Transverse colon (tissue), 4 donors: ENCODE results near the gene NOC4L. TPM values are rescaled to one million over a fixed set of nuclear protein-coding genes. Genes with fewer than 3 reads are reported as not detected.

Experiments used
- DNase-seq: peaks from one replicate; pipeline ENCODE4 v3.0.0-alpha.2; 2019
- H3K27ac ChIP-seq, 4 donors: fragments of 200-600 bp; sonication (generic); 2 replicates each; pipeline ENCODE4 v1.5.1; 2016 to 2018; ENCODE audit warnings: inconsistent platforms in 4 of 4
- H3K27me3 ChIP-seq: fragments of 200-600 bp; sonication (generic); 2 replicates; pipeline ENCODE4 v1.5.1; 2017; ENCODE audit warnings: inconsistent platforms
- H3K36me3 ChIP-seq, 4 donors: fragments of 200-600 bp; sonication (generic); 2 replicates each; pipeline ENCODE4 v1.5.1; 2017 to 2019; ENCODE audit warnings: inconsistent platforms in 4 of 4
- H3K4me1 ChIP-seq, 4 donors: fragments of 200-600 bp; sonication (generic); 2 replicates each; pipeline ENCODE4 v1.5.1; 2017 to 2020; ENCODE audit warnings: inconsistent platforms in 4 of 4
- H3K4me3 ChIP-seq, 4 donors: fragments of 200-600 bp; sonication (generic); 1 replicate in 1 of 4; 2 replicates in 3 of 4; pipeline versions ENCODE4 v1.5.1 to v1.6.1; 2017 to 2019; ENCODE audit warnings: inconsistent platforms in 4 of 4
- H3K9me3 ChIP-seq, 2 donors: fragments of 200-600 bp; sonication (generic); 2 replicates each; pipeline ENCODE4 v1.5.1; 2017 to 2019; ENCODE audit warnings: inconsistent platforms in 2 of 2
- EP300 ChIP-seq: sonication (generic); formaldehyde crosslinking; IDR thresholded peaks from one replicate; pipeline ENCODE4 v1.6.1; 2017; ENCODE audit warnings: antibody characterized with exemption, low read depth
- POLR2A ChIP-seq: fragments of 450-650 bp; IDR thresholded peaks from one replicate; pipeline ENCODE4 v1.6.1; 2016; ENCODE audit warnings: antibody characterized with exemption, mild to moderate bottlenecking, moderate library complexity
- POLR2AphosphoS5 ChIP-seq, 3 donors: sonication (generic); formaldehyde crosslinking; IDR thresholded peaks; one replicate each; pipeline ENCODE4 v1.6.1; 2016; ENCODE audit warnings: antibody characterized with exemption in 3 of 3
- WGBS, 2 donors: methylation state at CpG; one replicate each; pipeline ENCODE4 v1.1.5; 2018; ENCODE audit warnings: low coverage in 1 of 2; 5-methylcytosine and 5-hydroxymethylcytosine counted together
- in situ Hi-C, 4 donors: fragments of 200-750 bp; cut with MboI; loops; one replicate each; pipeline versions ENCODE4 v1.15.0 to v1.15.1; 2017; ENCODE audit warnings: low sequenced_read_pairs in 3 of 4, low pct_ligation_motif_present in 1 of 4, low pct_unique_long_range_greater_than_20kb in 1 of 4
- intact Hi-C: fragments of 100-400 bp; cut with DNase I; formaldehyde crosslinking; loops from one replicate; pipeline ENCODE4 v1.15.1; 2023; ENCODE audit warnings: low total_unique reads
- total RNA-seq, 4 donors: library from RNA; depleted of rRNA; stranded (reverse); fragments of >200 nt; gene quantifications; one replicate each; pipeline ENCODE4 v1.1.0, GENCODE V29; 2016
- TF ChIP-seq, protein P1 (sequence below), 5 experiments: fragments of 200-600 bp in 3 of 5; fragments of 450-650 bp in 2 of 5; sonication (generic) in 3 of 5; IDR thresholded peaks; 1 replicate in 2 of 5; 2 replicates in 3 of 5; pipeline ENCODE4 v1.5.1; 2016 to 2017; ENCODE audit warnings: antibody characterized with exemption in 5 of 5, inconsistent platforms in 3 of 5, mild to moderate bottlenecking in 2 of 5, moderate library complexity in 1 of 5

NOC4L gene
- total RNA-seq, 4 donors from 2014 or later = 5.2 to 12.6 (median 9.9) TPM

DNA sequence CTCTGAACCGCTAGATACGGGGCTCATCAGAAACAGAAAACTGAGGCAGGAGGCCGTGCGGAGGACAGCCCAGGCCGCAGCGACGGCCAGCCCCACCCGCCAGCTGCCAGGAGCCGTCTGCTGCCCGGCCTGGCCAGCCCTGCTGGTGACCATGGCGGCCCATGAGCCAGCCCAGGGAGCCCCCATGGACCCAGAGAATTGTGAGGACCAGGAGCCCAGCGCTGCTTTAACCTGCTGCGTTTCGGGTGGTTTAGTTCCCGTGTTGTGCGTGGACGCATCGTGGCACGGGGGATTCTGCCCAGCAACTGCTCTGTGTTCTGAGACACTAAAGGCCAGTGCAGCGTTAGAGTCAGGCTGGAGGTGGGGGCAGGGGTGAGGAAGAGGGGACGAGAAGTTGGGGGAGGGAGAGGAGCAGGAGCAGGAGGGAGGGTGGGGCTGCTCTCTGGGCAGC, 44.2 kb downstream of the NOC4L start:
- intact Hi-C loops (no loop called here), in situ Hi-C loops (no loop called here)
- H3K27me3 ChIP-seq = peaks cover 31% of the 10 kb centered on the region
- no peak overlapping the region for H3K27ac ChIP-seq
- H3K9me3 ChIP-seq = no peaks in the 10 kb centered on the region
- TF ChIP-seq, protein P1, sequence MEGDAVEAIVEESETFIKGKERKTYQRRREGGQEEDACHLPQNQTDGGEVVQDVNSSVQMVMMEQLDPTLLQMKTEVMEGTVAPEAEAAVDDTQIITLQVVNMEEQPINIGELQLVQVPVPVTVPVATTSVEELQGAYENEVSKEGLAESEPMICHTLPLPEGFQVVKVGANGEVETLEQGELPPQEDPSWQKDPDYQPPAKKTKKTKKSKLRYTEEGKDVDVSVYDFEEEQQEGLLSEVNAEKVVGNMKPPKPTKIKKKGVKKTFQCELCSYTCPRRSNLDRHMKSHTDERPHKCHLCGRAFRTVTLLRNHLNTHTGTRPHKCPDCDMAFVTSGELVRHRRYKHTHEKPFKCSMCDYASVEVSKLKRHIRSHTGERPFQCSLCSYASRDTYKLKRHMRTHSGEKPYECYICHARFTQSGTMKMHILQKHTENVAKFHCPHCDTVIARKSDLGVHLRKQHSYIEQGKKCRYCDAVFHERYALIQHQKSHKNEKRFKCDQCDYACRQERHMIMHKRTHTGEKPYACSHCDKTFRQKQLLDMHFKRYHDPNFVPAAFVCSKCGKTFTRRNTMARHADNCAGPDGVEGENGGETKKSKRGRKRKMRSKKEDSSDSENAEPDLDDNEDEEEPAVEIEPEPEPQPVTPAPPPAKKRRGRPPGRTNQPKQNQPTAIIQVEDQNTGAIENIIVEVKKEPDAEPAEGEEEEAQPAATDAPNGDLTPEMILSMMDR (IDR thresholded peaks at IDR 0.05) = no peak
- TF ChIP-seq POLR2A = no peak
- no peak for TF ChIP-seq EP300
- TF ChIP-seq POLR2AphosphoS5 (IDR thresholded peaks at IDR 0.05) = no peak
- H3K4me3 ChIP-seq = no peak overlapping the region
- no peaks in the 10 kb centered on the region for H3K36me3 ChIP-seq
- peaks cover 0 to 17% (median 13%) of the 10 kb centered on the region in 4 donors for H3K4me1 ChIP-seq
- DNase-seq = no peak
- 78% methylated on average over 21 of the region's 21 CpGs; no CpG with 5 or more reads in 1 of the 2 donors for WGBS, 2 donors

DNA sequence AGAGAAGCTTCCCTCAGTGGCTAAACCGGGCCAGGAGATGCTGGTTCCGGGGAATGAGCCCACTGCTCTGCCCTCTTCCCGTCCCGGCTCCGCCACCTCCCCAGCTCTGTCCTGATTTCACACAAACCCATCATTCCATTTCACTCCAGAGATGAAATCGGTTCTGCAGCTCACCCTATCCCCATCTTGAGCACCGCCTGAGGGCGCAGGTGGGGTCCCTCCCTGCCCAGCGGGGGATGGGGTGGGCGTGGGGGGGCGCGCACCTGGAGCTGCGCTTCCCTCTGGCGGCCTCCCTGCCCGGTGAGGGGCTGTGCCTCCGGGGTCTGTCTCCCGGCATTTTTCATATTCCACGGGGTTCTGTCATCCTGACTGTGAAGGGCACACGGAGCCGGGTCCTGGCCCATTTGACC, 44.7 kb downstream of the NOC4L start:
- in situ Hi-C loops = no loop called here
- no peaks in the 10 kb centered on the region for H3K36me3 ChIP-seq
- no peak for DNase-seq
- H3K4me3 ChIP-seq = peak overlapping the region; percentile 22 to 60 (median 46)
- no peaks in the 10 kb centered on the region for H3K9me3 ChIP-seq
- intact Hi-C loops = no loop called here
- TF ChIP-seq POLR2A (no peak), EP300 (no peak)
- TF ChIP-seq, protein P1 (IDR thresholded peaks at IDR 0.05) = no peak
- peaks cover 0 to 17% (median 13%) of the 10 kb centered on the region in 4 donors for H3K4me1 ChIP-seq
- 17% methylated on average over 17 of the region's 20 CpGs; no CpG with 5 or more reads in 1 of the 2 donors for WGBS, 2 donors
- peaks cover 31% of the 10 kb centered on the region for H3K27me3 ChIP-seq
- H3K27ac ChIP-seq = peak overlapping the region; percentile 63 to 83 (median 70)

DNA sequence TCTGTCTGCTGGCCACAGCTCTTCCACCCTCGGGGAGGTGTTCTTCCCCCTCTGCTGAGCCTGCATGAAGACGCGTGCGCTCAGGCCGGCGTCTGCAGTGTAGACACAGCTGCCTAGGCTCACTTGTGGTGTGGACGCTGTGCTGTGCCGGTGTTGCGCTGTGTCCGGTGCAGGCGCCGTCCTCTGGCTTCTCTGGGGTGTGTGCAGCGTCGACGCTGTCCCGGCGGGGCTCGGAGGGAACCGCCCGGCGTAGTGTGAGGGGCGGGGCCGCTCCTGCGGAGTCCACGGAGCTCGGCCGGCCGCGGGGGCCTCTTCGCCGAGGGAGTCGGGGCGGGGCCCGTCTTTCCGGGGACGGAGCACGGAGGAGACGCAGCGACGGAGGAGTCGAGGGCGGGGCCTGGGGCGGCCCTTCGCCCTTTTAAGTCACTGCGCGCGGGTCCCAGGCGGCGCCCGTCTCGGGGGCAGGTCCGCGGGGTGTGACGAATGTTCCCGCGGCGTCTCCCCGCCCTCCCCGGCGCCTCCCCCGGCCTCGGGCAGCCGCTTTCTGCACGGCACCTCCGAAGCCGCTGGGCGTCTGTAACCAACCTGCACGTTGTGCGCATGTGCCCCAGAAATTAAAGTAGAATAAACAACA, 45.2 kb downstream of the NOC4L start:
- Histone ChIP-seq H3K27ac (peak overlapping the region; percentile 63 to 83 (median 70)), H3K9me3 (peaks cover 0 to 3% of the 10 kb centered on the region in 2 donors), H3K27me3 (peaks cover 31% of the 10 kb centered on the region), H3K4me3 (peak overlapping the region; percentile 22 to 60 (median 46)), H3K36me3 (no peaks in the 10 kb centered on the region), H3K4me1 (peaks cover 0 to 17% (median 13%) of the 10 kb centered on the region in 4 donors)
- TF ChIP-seq POLR2AphosphoS5 (IDR thresholded peaks at IDR 0.05) = peak in 2 of 3 donors; percentile 67 to 70
- no peak for TF ChIP-seq EP300
- TF ChIP-seq, protein P1 (IDR thresholded peaks at IDR 0.05) = no peak
- no peak for TF ChIP-seq POLR2A
- 0% methylated on average over 5 to 36 of the region's 69 CpGs for WGBS, 2 donors
- intact Hi-C loops (no loop called here), in situ Hi-C loops (no loop called here)
- DNase-seq = peak; percentile 95

DNA sequence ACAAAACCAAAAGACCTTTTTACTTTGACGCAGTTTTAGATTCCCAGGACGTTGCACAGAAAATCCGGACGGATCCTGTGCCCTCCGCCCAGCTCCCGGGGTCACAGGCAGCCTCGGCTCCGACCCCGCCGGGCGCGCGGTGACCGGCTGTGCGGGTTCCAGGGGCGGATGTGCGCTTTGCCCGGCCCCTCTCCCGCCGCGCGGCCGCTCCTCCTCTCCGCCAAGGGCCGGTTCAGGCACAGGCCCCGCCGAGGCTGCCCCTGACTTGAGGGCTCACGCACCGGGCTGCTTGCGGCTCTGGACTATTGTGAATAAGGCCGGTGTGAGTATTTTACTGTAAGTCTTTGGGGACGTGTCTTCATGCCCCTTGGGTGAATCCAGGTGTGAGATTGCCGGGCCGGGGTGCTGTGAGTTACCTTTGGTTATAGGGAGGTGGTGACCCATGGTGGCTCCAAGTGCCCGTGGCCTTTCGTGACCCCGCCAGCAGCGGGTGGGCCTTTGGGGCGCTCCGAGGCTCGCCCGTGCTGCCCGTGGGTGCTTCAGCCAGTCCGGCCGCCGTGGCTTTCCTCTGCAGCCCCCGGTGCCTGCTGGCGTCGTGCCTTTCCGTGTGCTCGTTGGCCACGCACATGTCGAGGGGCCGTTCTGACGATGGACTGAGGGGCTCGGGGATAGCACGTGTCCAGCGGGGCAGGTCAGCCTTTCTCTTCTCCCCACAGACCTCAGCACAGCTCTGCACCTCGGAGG, 45.9 kb downstream of the NOC4L start:
- TF ChIP-seq POLR2AphosphoS5 (IDR thresholded peaks at IDR 0.05) (no peak), EP300 (no peak), POLR2A (no peak)
- TF ChIP-seq, protein P1 (IDR thresholded peaks at IDR 0.05) = peak in 2 of 5 experiments; percentile 22 to 27
- DNase-seq = peak; percentile 30
- intact Hi-C loops (no loop called here), in situ Hi-C loops (no loop called here)
- WGBS, 2 donors = 0 to 30% methylated on average over 2 to 32 of the region's 59 CpGs
- H3K4me3 ChIP-seq = peak overlapping the region; percentile 11 to 60 (median 46)
- H3K9me3 ChIP-seq = peaks cover 0 to 3% of the 10 kb centered on the region in 2 donors
- H3K27ac ChIP-seq = peak overlapping the region; percentile 63 to 83 (median 70)
- H3K4me1 ChIP-seq = peaks cover 0 to 17% (median 13%) of the 10 kb centered on the region in 4 donors
- H3K27me3 ChIP-seq = peaks cover 31% of the 10 kb centered on the region
- H3K36me3 ChIP-seq = no peaks in the 10 kb centered on the region
